ENCODE results near the gene TUBA1B. TPM values are rescaled to one million over a fixed set of nuclear protein-coding genes. Genes with fewer than 3 reads are reported as not detected.
A peak's percentile ranks its signal among the peaks of the same experiment; 100 is the strongest.

Gene TUBA1B
- total and polyA plus RNA-seq, 3 experiments from 2014 or later, result 378 to 2,464 (median 2,435) TPM

GRCh38 chr12:49093792-49094159 is 37.4 kb downstream of the TUBA1B start:
- H3K9me3 ChIP-seq (ENCODE audit: low read length), result no peaks in the 10 kb centered on the region
- no peak for DNase-seq
- H3K9me3 Mint-ChIP-seq, result no peaks in the 10 kb centered on the region
- no peak overlapping the region for H3K4me3 ChIP-seq (ENCODE audit: low read length)
- ChIA-PET CTCF (interaction anchor here (1.1 to 6.1 kb wide), 7 partner anchors 9 to 37 kb away, joined by 3 to 62 read pairs (median 7); partner anchors contain the start of genes LMBR1L and TUBA1B), POLR2A (interaction anchor here (0.7 to 2.9 kb wide), 3 partner anchors 17 to 170 kb away, joined by 4 to 12 read pairs (median 4); partner anchors contain the start of genes LMBR1L and TUBA1B)
- H3K27ac Mint-ChIP-seq, result peak overlapping the region in 2 of 8 donors; percentile 59 to 61
- H3K4me1 ChIP-seq (ENCODE audit: insufficient read depth, low read length), result peaks cover 47% of the 10 kb centered on the region
- H3K36me3 Mint-ChIP-seq, result peaks cover 0 to 28% (median 9%) of the 10 kb centered on the region in 3 donors
- peaks cover 58% of the 10 kb centered on the region for H3K27me3 ChIP-seq (ENCODE audit: insufficient read depth, low read length, poor library complexity, severe bottlenecking)
- peaks cover 36 to 52% (median 43%) of the 10 kb centered on the region in 3 donors for H3K4me1 Mint-ChIP-seq
- peak overlapping the region in 5 of 7 donors; percentile 11 to 49 (median 21) for H3K4me3 Mint-ChIP-seq
- H3K27me3 Mint-ChIP-seq, result peaks cover 49 to 54% of the 10 kb centered on the region in 2 donors
- peaks cover 10% of the 10 kb centered on the region for H3K36me3 ChIP-seq (ENCODE audit: insufficient read depth, low read length)
- H3K27ac ChIP-seq (ENCODE audit: low read depth, low read length), result peak overlapping the region; percentile 70

- H3K4me3 ChIP-seq (ENCODE audit: low read length), result no peak overlapping the region
- Mint-ChIP-seq H3K27me3 (peaks cover 58 to 63% of the 10 kb centered on the region in 2 donors), H3K36me3 (peaks cover 0 to 19% (median 6%) of the 10 kb centered on the region in 3 donors), H3K27ac (peak overlapping the region in 1 of 8 donors; percentile 47), H3K4me3 (no peak overlapping the region), H3K9me3 (no peaks in the 10 kb centered on the region), H3K4me1 (peaks cover 42 to 61% (median 51%) of the 10 kb centered on the region in 3 donors)
- ChIA-PET POLR2A (interaction anchor here (0.9 to 2.9 kb wide), 3 partner anchors 18 to 38 kb away, joined by 3 to 12 read pairs (median 4); partner anchors contain the start of genes LMBR1L, RHEBL1 and TUBA1B), CTCF (interaction anchor here (0.8 to 6.1 kb wide), 15 partner anchors 11 to 142 kb away, joined by 3 to 62 read pairs (median 5); partner anchors contain the start of genes LMBR1L, RHEBL1, TUBA1A and TUBA1B)
- peaks cover 56% of the 10 kb centered on the region for H3K4me1 ChIP-seq (ENCODE audit: insufficient read depth, low read length)
- H3K9me3 ChIP-seq (ENCODE audit: low read length), result no peaks in the 10 kb centered on the region
- H3K27ac ChIP-seq (ENCODE audit: low read depth, low read length), result peak overlapping the region; percentile 70
- no peak for DNase-seq
- peaks cover 63% of the 10 kb centered on the region for H3K27me3 ChIP-seq (ENCODE audit: insufficient read depth, low read length, poor library complexity, severe bottlenecking)
- peaks cover 10% of the 10 kb centered on the region for H3K36me3 ChIP-seq (ENCODE audit: insufficient read depth, low read length)
Measured at GRCh38 chr12:49092816-49093406, 38.3 kb downstream of the TUBA1B start.

- Histone ChIP-seq H3K27me3 (ENCODE audit: insufficient read depth, low read length, poor library complexity, severe bottlenecking) (peaks cover 63% of the 10 kb centered on the region), H3K9me3 (ENCODE audit: low read length) (no peaks in the 10 kb centered on the region), H3K27ac (ENCODE audit: low read depth, low read length) (peak overlapping the region; percentile 70), H3K4me3 (ENCODE audit: low read length) (no peak overlapping the region), H3K4me1 (ENCODE audit: insufficient read depth, low read length) (peaks cover 59% of the 10 kb centered on the region), H3K36me3 (ENCODE audit: insufficient read depth, low read length) (peaks cover 3% of the 10 kb centered on the region)
- peak overlapping the region in 6 of 7 donors; percentile 26 to 85 (median 33) for H3K4me3 Mint-ChIP-seq
- H3K9me3 Mint-ChIP-seq, result no peaks in the 10 kb centered on the region
- H3K36me3 Mint-ChIP-seq, result peaks cover 0 to 12% (median 6%) of the 10 kb centered on the region in 3 donors
- peak overlapping the region in 2 of 8 donors; percentile 33 to 55 for H3K27ac Mint-ChIP-seq
- peaks cover 59 to 63% of the 10 kb centered on the region in 2 donors for H3K27me3 Mint-ChIP-seq
- ChIA-PET CTCF (interaction anchor here (0.8 to 6.1 kb wide), 15 partner anchors 12 to 143 kb away, joined by 3 to 62 read pairs (median 5); partner anchors contain the start of genes RHEBL1, TUBA1A and TUBA1B), POLR2A (interaction anchor here (0.9 kb wide), 1 partner anchor 23 kb away, joined by 3 read pairs; the partner anchor contains the start of gene RHEBL1)
- H3K4me1 Mint-ChIP-seq, result peaks cover 46 to 65% (median 58%) of the 10 kb centered on the region in 3 donors
- peak in 4 of 5 donors; percentile 31 to 67 (median 41) for DNase-seq
Measured at GRCh38 chr12:49092086-49092815, 38.9 kb downstream of the TUBA1B start.

GRCh38 chr12:49091836-49092085 is 39.4 kb downstream of the TUBA1B start:
- H3K27ac ChIP-seq (ENCODE audit: low read depth, low read length), result peak overlapping the region; percentile 52
- Mint-ChIP-seq H3K36me3 (peaks cover 0 to 9% (median 6%) of the 10 kb centered on the region in 3 donors), H3K27ac (peak overlapping the region in 1 of 8 donors; percentile 55), H3K4me3 (peak overlapping the region in 6 of 7 donors; percentile 26 to 85 (median 33)), H3K4me1 (peaks cover 46 to 66% (median 63%) of the 10 kb centered on the region in 3 donors), H3K27me3 (peaks cover 60 to 63% of the 10 kb centered on the region in 2 donors), H3K9me3 (no peaks in the 10 kb centered on the region)
- peaks cover 59% of the 10 kb centered on the region for H3K4me1 ChIP-seq (ENCODE audit: insufficient read depth, low read length)
- no peak for DNase-seq
- no peak overlapping the region for H3K4me3 ChIP-seq (ENCODE audit: low read length)
- no peaks in the 10 kb centered on the region for H3K36me3 ChIP-seq (ENCODE audit: insufficient read depth, low read length)
- ChIA-PET POLR2A (interaction anchor here (0.9 kb wide), 1 partner anchor 22 kb away, joined by 3 read pairs; the partner anchor contains the start of gene RHEBL1), CTCF (interaction anchor here (0.9 to 6.1 kb wide), 13 partner anchors 12 to 144 kb away, joined by 3 to 62 read pairs (median 5); partner anchors contain the start of genes RHEBL1, TUBA1A and TUBA1B)
- peaks cover 63% of the 10 kb centered on the region for H3K27me3 ChIP-seq (ENCODE audit: insufficient read depth, low read length, poor library complexity, severe bottlenecking)
- H3K9me3 ChIP-seq (ENCODE audit: low read length), result no peaks in the 10 kb centered on the region

- Mint-ChIP-seq H3K27me3 (peaks cover 59 to 63% of the 10 kb centered on the region in 2 donors), H3K4me1 (peaks cover 46 to 68% (median 66%) of the 10 kb centered on the region in 3 donors), H3K36me3 (peaks cover 0 to 4% (median 3%) of the 10 kb centered on the region in 3 donors), H3K4me3 (peak overlapping the region in 5 of 7 donors; percentile 26 to 85 (median 34)), H3K9me3 (no peaks in the 10 kb centered on the region), H3K27ac (peak overlapping the region in 1 of 8 donors; percentile 22)
- H3K36me3 ChIP-seq (ENCODE audit: insufficient read depth, low read length), result no peaks in the 10 kb centered on the region
- DNase-seq, result no peak
- H3K9me3 ChIP-seq (ENCODE audit: low read length), result no peaks in the 10 kb centered on the region
- H3K27me3 ChIP-seq (ENCODE audit: insufficient read depth, low read length, poor library complexity, severe bottlenecking), result peaks cover 63% of the 10 kb centered on the region
- peak overlapping the region; percentile 52 for H3K27ac ChIP-seq (ENCODE audit: low read depth, low read length)
- no peak overlapping the region for H3K4me3 ChIP-seq (ENCODE audit: low read length)
- H3K4me1 ChIP-seq (ENCODE audit: insufficient read depth, low read length), result peaks cover 59% of the 10 kb centered on the region
- POLR2A ChIA-PET, result no interaction called here
- CTCF ChIA-PET, result interaction anchor here (0.6 to 6.1 kb wide), 14 partner anchors 11 to 221 kb away, joined by 3 to 62 read pairs (median 5); partner anchors contain the start of genes RHEBL1, TUBA1A and TUBA1B
Measured at GRCh38 chr12:49091056-49091835, 39.9 kb downstream of the TUBA1B start.

- H3K4me1 Mint-ChIP-seq, result peaks cover 40 to 65% (median 63%) of the 10 kb centered on the region in 3 donors
- no peak overlapping the region for H3K27ac ChIP-seq (ENCODE audit: low read depth, low read length)
- H3K27me3 ChIP-seq (ENCODE audit: insufficient read depth, low read length, poor library complexity, severe bottlenecking), result peaks cover 63% of the 10 kb centered on the region
- H3K36me3 ChIP-seq (ENCODE audit: insufficient read depth, low read length), result no peaks in the 10 kb centered on the region
- H3K4me1 ChIP-seq (ENCODE audit: insufficient read depth, low read length), result peaks cover 59% of the 10 kb centered on the region
- H3K36me3 Mint-ChIP-seq, result no peaks in the 10 kb centered on the region
- peak overlapping the region in 2 of 8 donors; percentile 43 to 84 for H3K27ac Mint-ChIP-seq
- H3K27me3 Mint-ChIP-seq, result peaks cover 53 to 59% of the 10 kb centered on the region in 2 donors
- POLR2A ChIA-PET, result interaction anchor here (1.4 to 2.2 kb wide), 2 partner anchors 21 to 41 kb away, joined by 3 to 18 read pairs; partner anchors contain the start of gene TUBA1B
- CTCF ChIA-PET, result interaction anchor here (0.8 to 7.7 kb wide), 12 partner anchors 11 to 149 kb away, joined by 4 to 111 read pairs (median 22); partner anchors contain the start of genes LMBR1L, RHEBL1 and TUBA1B
- peak overlapping the region; percentile 63 to 89 (median 76) for H3K4me3 Mint-ChIP-seq
- DNase-seq, result peak in 1 of 5 donors; percentile 18
- H3K9me3 ChIP-seq (ENCODE audit: low read length), result no peaks in the 10 kb centered on the region
- peak overlapping the region; percentile 43 for H3K4me3 ChIP-seq (ENCODE audit: low read length)
- H3K9me3 Mint-ChIP-seq, result no peaks in the 10 kb centered on the region
Measured at GRCh38 chr12:49089821-49090773, 41.1 kb downstream of the TUBA1B start.
